ENCODE results near the gene CNBD2. TPM values are rescaled to one million over a fixed set of nuclear protein-coding genes. Genes with fewer than 3 reads are reported as not detected.

The CNBD2 gene
- total and polyA plus RNA-seq, 10 of the 15 experiments (the other 5 are each of a cell fraction or from before 2014, with no cell fraction given) = 0.86 to 7.4 (median 4.6) TPM

- ChIA-PET RAD21 (ENCODE audit: unreplicated experiment) (interaction anchor here (0.5 to 8.8 kb wide), 29 partner anchors 12 to 902 kb away, joined by 3 to 325 read pairs (median 4); partner anchors contain the start of gene SCAND1), POLR2A (interaction anchor here (0.5 to 1.1 kb wide), 5 partner anchors 33 to 152 kb away, joined by 3 to 5 read pairs (median 5); no protein-coding TSS in a partner anchor), SMC1A (ENCODE audit: uncharacterized antibody, unreplicated experiment) (interaction anchor here (0.8 to 11.5 kb wide), 20 partner anchors 9 to 456 kb away, joined by 3 to 344 read pairs (median 5); partner anchors contain the start of gene SCAND1), CTCF (interaction anchor here (0.6 to 13.4 kb wide), 60 partner anchors 11 to 695 kb away, joined by 3 to 717 read pairs (median 5); partner anchors contain the start of gene SCAND1)
- no peak overlapping the region for H3K27ac ChIP-seq (ENCODE audit: control insufficient read depth, insufficient read depth)
- no peak overlapping the region for H3K4me3 ChIP-seq
- no peak overlapping the region for H2AFZ ChIP-seq (ENCODE audit: control insufficient read depth, low read depth, low read length)
- no peaks in the 10 kb centered on the region for H3K36me3 ChIP-seq (ENCODE audit: control insufficient read depth in 2 of 2, insufficient read depth in 2 of 2, low read length in 1 of 2)
- DNase-seq (ENCODE audit: low read depth, low spot score) (peak; percentile 9), FAIRE-seq (peak; percentile 86), ATAC-seq (peak; percentile 88)
- no peak overlapping the region for H3K4me2 ChIP-seq (ENCODE audit: control insufficient read depth, insufficient read depth)
- intact Hi-C loops (cut with micrococcal nuclease; ENCODE audit: unreplicated experiment) (loop anchor here (2.0 kb wide), 1 partner anchor 446 kb away; no protein-coding TSS in a partner anchor), in situ Hi-C loops (cut with MboI) (loop anchor here (25.0 kb wide), 1 partner anchor 444 kb away; no protein-coding TSS in a partner anchor)
- no peaks in the 10 kb centered on the region for H3K79me2 ChIP-seq (ENCODE audit: control insufficient read depth, insufficient read depth, low read length)
- no peak overlapping the region for H3K9ac ChIP-seq (ENCODE audit: control insufficient read depth, insufficient read depth, low read length)
- no peaks in the 10 kb centered on the region for H3K27me3 ChIP-seq (replicated peaks in 1 of 2; ENCODE audit: control insufficient read depth in 2 of 2, insufficient read depth in 2 of 2, low read length in 1 of 2)
- WGBS (ENCODE audit: insufficient coverage, insufficient replicate concordance, low lambda C conversion rate, missing lambda C conversion rate) = 0% methylated on average over 6 of the region's 6 CpGs
- no peaks in the 10 kb centered on the region for H4K20me1 ChIP-seq (ENCODE audit: control insufficient read depth, insufficient read depth)
- no peaks in the 10 kb centered on the region for H3K4me1 ChIP-seq (ENCODE audit: control insufficient read depth, insufficient read depth, low read length)
- no peaks in the 10 kb centered on the region for H3K9me3 ChIP-seq (replicated peaks; ENCODE audit: control insufficient read depth, insufficient read depth, low read length)
- BruUV-seq (replicated peaks) = no TSS peak
- TF ChIP-seq IRF4 (IDR thresholded peaks at IDR 0.05; ENCODE audit: low read depth, low read length) (no peak), RUNX3 (IDR thresholded peaks at IDR 0.05; ENCODE audit: low read length) (peak; percentile 45; the same call in 1 of the 2 replicates), JUND (IDR thresholded peaks at IDR 0.05; ENCODE audit: low read depth, low read length) (no peak), YY1 (IDR thresholded peaks at IDR 0.05; ENCODE audit: low read depth, low read length) (0 out of 2 replicates have a peak, but pooled peaks have one; percentile 47), MEF2B (IDR thresholded peaks at IDR 0.05; ENCODE audit: partially characterized antibody, poor library complexity, severe bottlenecking) (peak; percentile 45), RAD51 (IDR thresholded peaks at IDR 0.05) (no peak), FOXM1 (IDR thresholded peaks at IDR 0.05; ENCODE audit: low read depth, low read length) (no peak), CBX3 (IDR thresholded peaks at IDR 0.05; ENCODE audit: borderline replicate concordance, low read depth) (no peak), RB1 (IDR thresholded peaks at IDR 0.05; ENCODE audit: borderline replicate concordance) (no peak), ZNF384 (IDR thresholded peaks at IDR 0.05; ENCODE audit: borderline replicate concordance, low read depth, low read length) (peak; percentile 13; the same call in 1 of the 2 replicates), SMC3 (IDR thresholded peaks at IDR 0.05; ENCODE audit: borderline replicate concordance, low read length) (peak; percentile 85), ZNF207 (IDR thresholded peaks at IDR 0.05; ENCODE audit: borderline replicate concordance) (no peak), CTCF (IDR thresholded peaks at IDR 0.05 in 2 of 3, conservative IDR thresholded peaks at IDR 0.05 in 1 of 3; ENCODE audit: control insufficient read depth in 2 of 3, extremely low read depth in 1 of 3, insufficient read depth in 1 of 3, low read depth in 3 of 3, low read length in 3 of 3) (peak; percentile 81 to 87 (median 83)), ZNF217 (IDR thresholded peaks at IDR 0.05) (no peak)
- TF ChIP-seq, protein P1, sequence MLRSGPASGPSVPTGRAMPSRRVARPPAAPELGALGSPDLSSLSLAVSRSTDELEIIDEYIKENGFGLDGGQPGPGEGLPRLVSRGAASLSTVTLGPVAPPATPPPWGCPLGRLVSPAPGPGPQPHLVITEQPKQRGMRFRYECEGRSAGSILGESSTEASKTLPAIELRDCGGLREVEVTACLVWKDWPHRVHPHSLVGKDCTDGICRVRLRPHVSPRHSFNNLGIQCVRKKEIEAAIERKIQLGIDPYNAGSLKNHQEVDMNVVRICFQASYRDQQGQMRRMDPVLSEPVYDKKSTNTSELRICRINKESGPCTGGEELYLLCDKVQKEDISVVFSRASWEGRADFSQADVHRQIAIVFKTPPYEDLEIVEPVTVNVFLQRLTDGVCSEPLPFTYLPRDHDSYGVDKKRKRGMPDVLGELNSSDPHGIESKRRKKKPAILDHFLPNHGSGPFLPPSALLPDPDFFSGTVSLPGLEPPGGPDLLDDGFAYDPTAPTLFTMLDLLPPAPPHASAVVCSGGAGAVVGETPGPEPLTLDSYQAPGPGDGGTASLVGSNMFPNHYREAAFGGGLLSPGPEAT (IDR thresholded peaks at IDR 0.05; ENCODE audit: low read depth) = no peak
- TF ChIP-seq, protein P2, sequence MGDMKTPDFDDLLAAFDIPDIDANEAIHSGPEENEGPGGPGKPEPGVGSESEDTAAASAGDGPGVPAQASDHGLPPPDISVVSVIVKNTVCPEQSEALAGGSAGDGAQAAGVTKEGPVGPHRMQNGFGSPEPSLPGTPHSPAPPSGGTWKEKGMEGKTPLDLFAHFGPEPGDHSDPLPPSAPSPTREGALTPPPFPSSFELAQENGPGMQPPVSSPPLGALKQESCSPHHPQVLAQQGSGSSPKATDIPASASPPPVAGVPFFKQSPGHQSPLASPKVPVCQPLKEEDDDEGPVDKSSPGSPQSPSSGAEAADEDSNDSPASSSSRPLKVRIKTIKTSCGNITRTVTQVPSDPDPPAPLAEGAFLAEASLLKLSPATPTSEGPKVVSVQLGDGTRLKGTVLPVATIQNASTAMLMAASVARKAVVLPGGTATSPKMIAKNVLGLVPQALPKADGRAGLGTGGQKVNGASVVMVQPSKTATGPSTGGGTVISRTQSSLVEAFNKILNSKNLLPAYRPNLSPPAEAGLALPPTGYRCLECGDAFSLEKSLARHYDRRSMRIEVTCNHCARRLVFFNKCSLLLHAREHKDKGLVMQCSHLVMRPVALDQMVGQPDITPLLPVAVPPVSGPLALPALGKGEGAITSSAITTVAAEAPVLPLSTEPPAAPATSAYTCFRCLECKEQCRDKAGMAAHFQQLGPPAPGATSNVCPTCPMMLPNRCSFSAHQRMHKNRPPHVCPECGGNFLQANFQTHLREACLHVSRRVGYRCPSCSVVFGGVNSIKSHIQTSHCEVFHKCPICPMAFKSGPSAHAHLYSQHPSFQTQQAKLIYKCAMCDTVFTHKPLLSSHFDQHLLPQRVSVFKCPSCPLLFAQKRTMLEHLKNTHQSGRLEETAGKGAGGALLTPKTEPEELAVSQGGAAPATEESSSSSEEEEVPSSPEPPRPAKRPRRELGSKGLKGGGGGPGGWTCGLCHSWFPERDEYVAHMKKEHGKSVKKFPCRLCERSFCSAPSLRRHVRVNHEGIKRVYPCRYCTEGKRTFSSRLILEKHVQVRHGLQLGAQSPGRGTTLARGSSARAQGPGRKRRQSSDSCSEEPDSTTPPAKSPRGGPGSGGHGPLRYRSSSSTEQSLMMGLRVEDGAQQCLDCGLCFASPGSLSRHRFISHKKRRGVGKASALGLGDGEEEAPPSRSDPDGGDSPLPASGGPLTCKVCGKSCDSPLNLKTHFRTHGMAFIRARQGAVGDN (IDR thresholded peaks at IDR 0.05) = no peak
Observed at GRCh38 chr20:35992713-35993335, 24.4 kb downstream of the CNBD2 start.

All from GM12878 (cell line).